Breast epithelium (tissue), 3 donors: ENCODE data around the gene IRAK1.

Source experiments
- CTCF ChIP-seq, 3 donors: fragments of 450-650 bp; IDR thresholded peaks; one replicate each; pipeline ENCODE4 v1.5.1; 2016 to 2017; ENCODE audit warnings: antibody characterized with exemption in 3 of 3, mild to moderate bottlenecking in 3 of 3, moderate library complexity in 3 of 3
- POLR2A ChIP-seq: fragments of 450-650 bp; IDR thresholded peaks from one replicate; pipeline ENCODE4 v1.6.1; 2016; ENCODE audit warnings: antibody characterized with exemption, mild to moderate bottlenecking, moderate library complexity

- TF ChIP-seq CTCF (IDR thresholded peaks at IDR 0.05) (no peak), POLR2A (no peak)
Measured at GRCh38 chrX:154043003-154043763, 23.5 kb upstream of the IRAK1 start.
